ENCODE results near the gene SNRNP40. TPM values are rescaled to one million over a fixed set of nuclear protein-coding genes. Genes with fewer than 3 reads are reported as not detected.

Gene SNRNP40
- total and polyA plus RNA-seq, 2 donors (not counting 1 experiment from before 2014, with no cell fraction given), result 31.7 to 65.6 TPM

DNA sequence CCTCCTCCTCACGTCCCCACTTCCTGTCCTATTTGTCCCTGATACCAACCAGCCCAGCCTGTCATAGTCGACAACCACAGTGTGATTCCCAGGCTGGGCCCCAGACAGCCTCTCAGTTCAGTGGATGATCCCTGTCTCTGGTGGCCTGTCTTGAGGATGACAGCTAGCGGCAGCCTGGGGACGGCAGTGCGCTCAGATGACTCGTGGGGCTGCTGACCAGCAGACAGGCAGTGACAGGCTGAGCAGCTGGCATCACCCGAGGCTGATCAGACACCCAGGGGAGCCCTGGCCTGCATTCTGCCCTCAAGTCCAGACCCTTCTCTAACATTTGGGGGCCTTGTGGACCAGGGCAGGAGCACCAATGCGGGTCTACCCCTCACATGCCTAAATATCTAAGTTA is 77.9 kb downstream of the SNRNP40 start:
- Histone ChIP-seq H3K9me3 (ENCODE audit: control extremely low read depth in 1 of 3, control insufficient read depth in 2 of 3, insufficient read depth in 1 of 3, low read length in 2 of 3) (no peaks in the 10 kb centered on the region), H3K9ac (ENCODE audit: low read length) (no peak overlapping the region), H3K27ac (ENCODE audit: low read length in 2 of 2) (no peak overlapping the region), H4K20me1 (ENCODE audit: control insufficient read depth, insufficient read depth, low read length, poor library complexity, severe bottlenecking) (no peaks in the 10 kb centered on the region), H3K4me3 (ENCODE audit: control extremely low read depth in 1 of 5, extremely low read depth in 1 of 5, insufficient read depth in 1 of 5, low read depth in 2 of 5, low read length in 4 of 5) (no peak overlapping the region), H3K27me3 (replicated peaks in 1 of 4; ENCODE audit: control extremely low read depth in 1 of 4, control insufficient read depth in 3 of 4, insufficient read depth in 4 of 4, low read length in 3 of 4) (peaks cover 0 to 7% (median 0%) of the 10 kb centered on the region in 4 experiments), H3K79me2 (ENCODE audit: control insufficient read depth, insufficient read depth, low read length) (no peaks in the 10 kb centered on the region), H3K36me3 (replicated peaks in 1 of 2; ENCODE audit: control extremely low read depth in 1 of 2, control insufficient read depth in 1 of 2, extremely low read depth in 1 of 2, insufficient read depth in 2 of 2, low read length in 1 of 2) (no peaks in the 10 kb centered on the region), H3K4me1 (ENCODE audit: control insufficient read depth in 2 of 2, insufficient read depth in 2 of 2, low read length in 2 of 2) (no peaks in the 10 kb centered on the region), H3K4me2 (replicated peaks; ENCODE audit: low read depth, low read length, poor library complexity, severe bottlenecking) (no peak overlapping the region), H2AFZ (ENCODE audit: insufficient read depth, low read depth, low read length, poor library complexity, severe bottlenecking) (no peak overlapping the region)
- no peak for ATAC-seq (ENCODE audit: low read depth)
- Mint-ChIP-seq H3K27ac (no peak overlapping the region), H3K4me1 (no peaks in the 10 kb centered on the region), H3K9me3 (ENCODE audit: insufficient read depth) (no peaks in the 10 kb centered on the region), H3K4me3 (no peak overlapping the region), H3K27me3 (peaks cover 6% of the 10 kb centered on the region)
- ChIA-PET CTCF (interaction anchor here (0.6 kb wide), 1 partner anchor 9 kb away, joined by 3 read pairs; no protein-coding TSS in a partner anchor), POLR2A (no interaction called here)
- intact Hi-C loops (cut with micrococcal nuclease), result no loop called here
- 90% methylated on average over 7 of the region's 8 CpGs for WGBS (ENCODE audit: insufficient coverage)
- DNase-seq, result no peak
- TF ChIP-seq EZH2 (IDR thresholded peaks at IDR 0.05; ENCODE audit: borderline replicate concordance, insufficient read depth, low read depth, low read length, poor library complexity, severe bottlenecking), result no peak
- TF ChIP-seq, protein P1, sequence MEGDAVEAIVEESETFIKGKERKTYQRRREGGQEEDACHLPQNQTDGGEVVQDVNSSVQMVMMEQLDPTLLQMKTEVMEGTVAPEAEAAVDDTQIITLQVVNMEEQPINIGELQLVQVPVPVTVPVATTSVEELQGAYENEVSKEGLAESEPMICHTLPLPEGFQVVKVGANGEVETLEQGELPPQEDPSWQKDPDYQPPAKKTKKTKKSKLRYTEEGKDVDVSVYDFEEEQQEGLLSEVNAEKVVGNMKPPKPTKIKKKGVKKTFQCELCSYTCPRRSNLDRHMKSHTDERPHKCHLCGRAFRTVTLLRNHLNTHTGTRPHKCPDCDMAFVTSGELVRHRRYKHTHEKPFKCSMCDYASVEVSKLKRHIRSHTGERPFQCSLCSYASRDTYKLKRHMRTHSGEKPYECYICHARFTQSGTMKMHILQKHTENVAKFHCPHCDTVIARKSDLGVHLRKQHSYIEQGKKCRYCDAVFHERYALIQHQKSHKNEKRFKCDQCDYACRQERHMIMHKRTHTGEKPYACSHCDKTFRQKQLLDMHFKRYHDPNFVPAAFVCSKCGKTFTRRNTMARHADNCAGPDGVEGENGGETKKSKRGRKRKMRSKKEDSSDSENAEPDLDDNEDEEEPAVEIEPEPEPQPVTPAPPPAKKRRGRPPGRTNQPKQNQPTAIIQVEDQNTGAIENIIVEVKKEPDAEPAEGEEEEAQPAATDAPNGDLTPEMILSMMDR (IDR thresholded peaks at IDR 0.05), result no peak

DNA sequence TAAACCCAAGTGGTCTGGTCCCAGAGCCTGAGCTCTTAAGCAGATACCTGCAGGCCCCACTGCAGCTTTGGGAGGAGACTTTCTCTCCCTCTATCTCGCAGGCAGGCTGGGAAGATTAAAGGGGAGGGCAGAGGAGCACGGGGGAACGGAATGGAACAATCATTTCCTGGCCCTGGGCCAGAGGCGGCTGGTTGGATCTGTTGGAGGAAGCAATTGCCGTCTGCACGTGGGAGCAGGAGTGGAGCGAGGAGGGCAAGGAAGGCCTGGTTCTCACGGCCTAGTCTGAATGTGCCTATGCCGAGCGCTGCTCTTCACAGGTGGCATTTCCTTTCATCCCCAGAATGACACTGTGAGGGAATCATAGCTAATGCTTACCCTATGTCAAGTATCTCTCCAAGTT is 80.6 kb downstream of the SNRNP40 start:
- ChIA-PET CTCF (no interaction called here), POLR2A (interaction anchor here (0.6 kb wide), 1 partner anchor 44 kb away, joined by 4 read pairs; no protein-coding TSS in a partner anchor)
- Histone ChIP-seq H3K27me3 (replicated peaks in 1 of 4; ENCODE audit: control extremely low read depth in 1 of 4, control insufficient read depth in 3 of 4, insufficient read depth in 4 of 4, low read length in 3 of 4) (peaks cover 0 to 7% (median 0%) of the 10 kb centered on the region in 4 experiments), H3K9me3 (ENCODE audit: control extremely low read depth in 1 of 3, control insufficient read depth in 2 of 3, insufficient read depth in 1 of 3, low read length in 2 of 3) (peaks cover 0 to 2% (median 0%) of the 10 kb centered on the region in 3 donors), H3K27ac (ENCODE audit: low read length in 2 of 2) (no peak overlapping the region), H3K4me3 (ENCODE audit: control extremely low read depth in 1 of 5, extremely low read depth in 1 of 5, insufficient read depth in 1 of 5, low read depth in 2 of 5, low read length in 4 of 5) (no peak overlapping the region), H4K20me1 (ENCODE audit: control insufficient read depth, insufficient read depth, low read length, poor library complexity, severe bottlenecking) (no peaks in the 10 kb centered on the region), H3K4me2 (replicated peaks; ENCODE audit: low read depth, low read length, poor library complexity, severe bottlenecking) (no peak overlapping the region), H3K4me1 (ENCODE audit: control insufficient read depth in 2 of 2, insufficient read depth in 2 of 2, low read length in 2 of 2) (no peaks in the 10 kb centered on the region), H3K9ac (ENCODE audit: low read length) (no peak overlapping the region), H3K36me3 (replicated peaks in 1 of 2; ENCODE audit: control extremely low read depth in 1 of 2, control insufficient read depth in 1 of 2, extremely low read depth in 1 of 2, insufficient read depth in 2 of 2, low read length in 1 of 2) (no peaks in the 10 kb centered on the region), H2AFZ (ENCODE audit: insufficient read depth, low read depth, low read length, poor library complexity, severe bottlenecking) (no peak overlapping the region), H3K79me2 (ENCODE audit: control insufficient read depth, insufficient read depth, low read length) (no peaks in the 10 kb centered on the region)
- intact Hi-C loops (cut with micrococcal nuclease), result no loop called here
- H3K4me3 Mint-ChIP-seq, result no peak overlapping the region
- no peaks in the 10 kb centered on the region for H3K4me1 Mint-ChIP-seq
- H3K9me3 Mint-ChIP-seq (ENCODE audit: insufficient read depth), result peaks cover 3% of the 10 kb centered on the region
- H3K27me3 Mint-ChIP-seq, result peaks cover 12% of the 10 kb centered on the region
- H3K27ac Mint-ChIP-seq, result no peak overlapping the region
- TF ChIP-seq EZH2 (IDR thresholded peaks at IDR 0.05; ENCODE audit: borderline replicate concordance, insufficient read depth, low read depth, low read length, poor library complexity, severe bottlenecking), result no peak
- TF ChIP-seq, protein P1 (IDR thresholded peaks at IDR 0.05), result no peak
- ATAC-seq (ENCODE audit: low read depth), result no peak
- no peak for DNase-seq
- 33% methylated on average over 9 of the region's 10 CpGs for WGBS (ENCODE audit: insufficient coverage)

Measured in B cell (primary cell).